ENCODE data around the gene HEY2.
"Not testable (repeated sequence)": the region's sequence is repeated elsewhere in the genome, so short reads cannot be mapped to it uniquely, and the experiment has no call there.

The HEY2 gene

DNA sequence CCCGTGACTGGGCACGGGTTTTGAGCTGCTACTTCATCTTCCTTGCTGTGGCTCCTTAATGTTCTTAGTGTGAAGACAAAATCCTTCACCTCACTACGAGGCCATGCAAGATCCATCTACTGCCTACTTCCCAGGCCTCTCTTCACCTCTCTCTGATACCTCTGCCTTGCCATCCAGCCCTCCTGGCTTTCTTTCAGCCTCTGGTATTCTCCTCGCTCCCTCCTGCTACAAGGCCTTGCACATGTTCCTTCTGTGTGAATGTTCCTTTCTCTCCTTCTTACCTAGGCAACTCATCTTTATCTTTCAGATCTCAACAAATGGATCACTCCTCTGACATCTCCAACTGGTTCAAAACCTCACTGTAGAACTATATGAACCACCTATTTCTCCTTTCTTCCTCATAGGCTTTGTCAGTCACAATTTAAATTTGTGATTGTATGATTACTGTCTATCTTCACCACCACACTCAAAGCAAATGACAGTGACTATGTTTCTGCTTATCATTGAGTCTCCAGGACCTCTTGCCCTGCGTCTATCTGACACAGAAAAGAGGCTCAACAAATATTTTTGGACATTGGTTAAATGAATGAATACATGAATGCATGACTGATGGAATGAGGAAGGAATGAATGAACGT is 19.8 kb downstream of the HEY2 start:
- no peak for DNase-seq (ENCODE audit: low read depth, low spot score)

DNA sequence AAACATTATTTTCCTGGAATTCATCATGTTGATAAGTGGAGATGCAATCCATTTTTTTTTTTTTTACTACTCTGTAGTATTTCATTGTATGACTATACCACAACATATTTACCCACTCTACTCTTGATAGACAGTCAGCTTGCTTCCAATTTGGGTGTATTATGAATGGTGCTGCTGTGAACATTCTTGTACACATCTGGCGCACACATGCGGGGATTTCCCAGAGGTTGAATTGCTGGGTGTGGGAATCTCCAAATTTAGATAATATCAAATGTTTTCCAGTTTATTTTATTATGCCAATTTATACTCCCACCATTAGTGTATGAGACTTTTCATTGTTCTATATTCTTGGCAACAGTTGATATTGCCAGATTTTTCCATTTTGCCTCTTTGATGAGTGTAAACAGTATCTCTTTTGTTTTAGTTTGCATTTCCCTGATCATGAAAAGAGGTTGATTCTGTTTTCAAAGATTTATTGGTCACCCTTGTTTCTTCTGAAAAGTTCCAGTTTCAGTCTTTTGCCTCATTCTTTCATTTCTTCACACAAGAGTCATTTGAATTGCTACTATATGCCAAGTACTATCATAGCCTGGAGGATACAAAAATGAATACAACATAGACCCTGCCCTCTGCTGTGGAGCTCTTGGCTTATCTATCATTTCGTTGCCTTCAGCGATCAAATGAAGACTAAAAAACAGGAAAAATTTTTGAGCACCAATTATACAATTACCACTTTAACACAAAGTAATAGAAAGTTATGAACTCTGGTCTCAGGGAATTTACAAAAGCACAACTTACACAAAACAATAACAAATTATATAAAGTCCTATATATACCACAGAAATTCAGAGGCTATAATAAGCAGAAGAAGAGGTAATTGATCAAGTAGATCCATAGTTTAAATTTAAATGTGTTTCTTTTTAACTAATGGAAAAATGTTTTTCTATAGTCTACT is 24.2 kb downstream of the HEY2 start:
- no peak for DNase-seq (ENCODE audit: low read depth, low spot score)

- not testable (repeated sequence) for DNase-seq (ENCODE audit: low read depth, low spot score)
Measured at GRCh38 chr6:125776107-125776826, 26.8 kb downstream of the HEY2 start.

GRCh38 chr6:125779924-125780539 is 30.6 kb downstream of the HEY2 start:
- DNase-seq (ENCODE audit: low read depth, low spot score) = peak; percentile 74

GRCh38 chr6:125780540-125781313 is 31.3 kb downstream of the HEY2 start:
- no peak for DNase-seq (ENCODE audit: low read depth, low spot score)

DNA sequence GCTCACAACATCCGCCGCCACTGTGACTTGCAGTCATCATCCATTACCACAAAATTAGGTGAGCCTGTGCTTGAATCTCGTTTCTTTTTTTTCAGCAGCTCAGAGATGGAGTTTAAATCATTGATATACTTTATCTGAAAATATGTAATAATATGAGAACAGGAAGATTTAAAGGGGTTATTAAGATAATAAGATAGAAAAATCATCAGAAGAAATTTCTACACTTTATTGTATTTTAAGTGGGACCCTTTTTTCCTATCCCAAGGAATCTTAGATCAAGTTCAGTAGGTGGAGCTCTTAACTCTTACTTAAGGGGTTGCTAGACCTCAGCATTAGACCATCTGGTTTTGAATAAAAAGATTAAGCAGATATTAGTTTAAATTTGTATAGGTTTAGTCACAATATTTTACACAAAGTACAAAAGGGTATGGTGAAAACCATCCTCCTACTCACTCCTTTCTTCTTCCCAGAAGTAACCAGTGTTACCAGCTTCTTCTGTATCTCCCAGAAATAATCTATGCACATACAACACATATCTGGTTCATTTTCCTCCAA is 32.0 kb downstream of the HEY2 start:
- no peak for DNase-seq (ENCODE audit: low read depth, low spot score)

DNA sequence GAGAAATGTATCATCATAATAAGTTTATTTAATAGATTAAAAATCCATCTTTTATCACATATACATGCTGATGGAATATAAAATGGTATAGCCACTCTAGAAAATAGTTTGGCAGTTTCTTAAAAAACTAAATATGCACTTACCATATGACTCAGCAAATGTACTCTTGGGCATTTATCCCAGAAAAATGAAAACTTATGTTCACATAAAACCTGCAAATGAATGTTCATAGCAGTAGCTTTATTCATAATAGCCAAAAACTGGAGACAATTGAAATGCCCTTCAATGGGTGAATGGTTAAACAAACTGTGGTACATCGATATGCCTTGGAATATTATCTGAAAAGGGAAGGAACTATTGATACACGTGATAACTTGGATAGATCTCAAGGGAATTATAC is 34.9 kb downstream of the HEY2 start:
- DNase-seq (ENCODE audit: low read depth, low spot score) = no peak

DNA sequence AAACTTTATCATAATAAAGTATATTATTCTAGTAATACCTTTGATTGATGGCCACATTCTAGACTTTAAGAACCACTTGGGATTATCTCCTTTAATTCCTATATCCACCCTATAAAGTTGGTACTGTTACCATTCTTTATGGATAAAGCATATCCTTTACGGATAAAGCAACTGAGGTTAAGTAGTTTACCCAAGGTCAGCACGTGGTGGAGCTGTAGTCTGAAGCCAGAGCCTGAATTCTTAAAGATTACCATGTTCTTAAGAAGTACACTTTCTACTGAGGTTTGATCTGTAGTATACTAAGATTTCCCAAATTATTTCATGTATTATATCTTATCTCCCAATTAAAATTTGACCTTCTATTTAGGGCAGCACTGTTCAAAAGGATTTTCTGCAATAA is 38.4 kb downstream of the HEY2 start:
- no peak for DNase-seq (ENCODE audit: low read depth, low spot score)

GRCh38 chr6:125789167-125789566 is 39.7 kb downstream of the HEY2 start:
- DNase-seq (ENCODE audit: low read depth, low spot score) = no peak

DNA sequence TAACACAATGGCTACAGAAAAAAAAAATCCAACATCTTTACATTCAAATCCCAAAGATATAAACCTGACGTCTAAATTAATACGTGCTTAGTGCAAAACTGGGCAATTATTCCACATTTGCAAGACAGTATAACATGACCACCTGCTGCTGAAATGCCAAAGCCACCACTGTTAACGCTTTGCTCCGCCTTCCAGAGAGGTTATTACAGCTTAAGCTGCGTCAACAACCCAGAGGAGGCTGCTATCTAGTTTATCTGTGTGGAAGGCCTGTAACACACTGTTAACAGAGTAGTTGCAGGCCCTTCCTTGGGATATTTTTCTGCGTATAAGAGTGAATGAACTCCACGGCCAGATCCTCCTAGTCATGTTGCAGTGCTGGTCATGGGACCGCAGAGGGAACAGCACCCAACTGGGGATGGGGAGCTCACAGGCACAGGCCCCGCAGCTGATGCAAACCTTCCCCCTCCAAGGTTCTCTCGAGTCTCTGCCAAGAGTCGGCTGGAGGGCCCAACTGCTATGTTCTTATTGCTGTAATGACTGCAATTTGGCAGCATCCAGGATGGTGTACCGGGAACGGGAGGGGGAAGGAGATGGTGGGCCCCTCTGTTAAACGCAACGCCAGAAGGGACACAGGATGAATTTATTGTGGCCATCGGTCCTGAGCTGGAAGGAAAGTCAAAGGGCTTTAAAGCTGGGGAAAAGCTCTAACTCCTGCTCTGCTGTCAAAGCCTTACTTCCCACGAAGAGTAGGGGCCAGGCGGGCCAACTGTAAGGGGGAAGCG is 40.3 kb downstream of the HEY2 start:
- no peak for DNase-seq (ENCODE audit: low read depth, low spot score)

- DNase-seq (ENCODE audit: low read depth, low spot score) = no peak
Measured at GRCh38 chr6:125790358-125791150, 41.1 kb downstream of the HEY2 start, which contains the start of gene NCOA7. Gene NCOA7, plus strand, starts transcription at chr6:125790960. Its CDS starts 24,395 bp downstream, at chr6:125815355.

DNA sequence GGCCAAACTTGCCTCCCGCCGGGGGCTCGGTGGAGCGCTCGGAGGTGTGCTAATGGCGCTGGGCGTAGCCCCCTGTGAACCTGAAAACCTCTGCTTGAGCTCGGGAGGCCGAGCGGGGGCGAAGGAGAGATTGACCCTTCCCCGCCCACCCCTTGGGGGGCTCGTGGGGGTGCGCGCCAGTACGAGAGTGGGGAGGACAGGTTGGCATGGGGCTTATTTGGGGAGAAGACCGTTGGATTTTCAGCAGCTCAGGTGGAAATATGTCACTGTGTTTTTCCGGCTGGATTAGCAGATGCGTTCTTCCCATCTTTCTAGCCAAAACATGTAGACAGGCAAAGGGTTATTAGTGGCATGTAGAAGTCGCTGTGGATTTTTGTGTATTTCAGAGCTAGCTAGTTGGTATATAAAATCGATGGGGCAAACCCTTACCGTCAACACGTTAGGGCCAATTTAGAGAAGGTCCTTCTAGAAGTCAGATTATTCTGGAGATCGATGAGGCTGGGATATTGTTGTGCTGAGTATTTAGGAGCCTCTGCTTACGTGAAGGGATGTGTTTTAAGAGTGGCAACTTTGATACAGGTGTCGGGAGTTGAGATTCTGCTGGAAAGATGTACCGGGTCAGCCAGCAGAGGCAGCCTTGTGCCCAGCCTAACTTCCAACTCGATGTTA is 41.9 kb downstream of the HEY2 start:
- DNase-seq (ENCODE audit: low read depth, low spot score) = no peak

DNA sequence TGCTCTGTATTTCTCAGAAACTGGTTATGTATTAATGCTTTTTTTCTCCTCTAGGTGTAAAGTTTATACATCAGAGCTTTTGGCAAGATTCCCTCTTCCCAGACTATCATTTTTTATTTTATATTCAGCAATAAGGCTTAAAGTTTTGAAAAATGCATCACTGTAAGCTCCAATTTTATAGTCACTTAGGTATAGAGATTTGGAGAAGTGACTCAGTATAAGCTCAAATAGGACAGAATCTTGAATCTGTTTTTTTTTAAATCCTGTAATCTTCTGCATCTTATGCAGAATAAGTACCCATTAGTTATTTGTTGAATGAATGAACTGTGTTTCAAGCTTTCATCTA is 42.4 kb downstream of the HEY2 start:
- no peak for DNase-seq (ENCODE audit: low read depth, low spot score)

DNA sequence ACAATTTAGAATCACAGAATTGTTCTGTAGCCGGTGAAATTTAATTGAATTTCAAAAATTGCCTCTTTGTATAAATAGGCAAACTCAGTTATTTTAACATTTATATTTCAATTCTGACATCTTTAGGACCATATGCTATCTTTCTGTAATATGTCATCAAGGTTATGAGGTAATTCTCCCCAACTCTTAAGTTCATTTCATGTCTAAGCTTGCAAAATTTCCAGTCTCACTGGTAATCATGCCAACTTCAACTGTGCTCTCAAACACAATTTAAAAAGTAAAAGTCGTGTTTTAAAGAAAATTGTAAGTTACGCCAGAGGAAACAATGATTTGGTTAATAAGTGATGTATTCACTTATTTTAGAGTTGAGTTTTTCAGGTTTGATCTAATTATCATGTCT is 42.7 kb downstream of the HEY2 start:
- no peak for DNase-seq (ENCODE audit: low read depth, low spot score)

- DNase-seq (ENCODE audit: low read depth, low spot score) = no peak
Measured at GRCh38 chr6:125792680-125793079, 43.2 kb downstream of the HEY2 start.

DNA sequence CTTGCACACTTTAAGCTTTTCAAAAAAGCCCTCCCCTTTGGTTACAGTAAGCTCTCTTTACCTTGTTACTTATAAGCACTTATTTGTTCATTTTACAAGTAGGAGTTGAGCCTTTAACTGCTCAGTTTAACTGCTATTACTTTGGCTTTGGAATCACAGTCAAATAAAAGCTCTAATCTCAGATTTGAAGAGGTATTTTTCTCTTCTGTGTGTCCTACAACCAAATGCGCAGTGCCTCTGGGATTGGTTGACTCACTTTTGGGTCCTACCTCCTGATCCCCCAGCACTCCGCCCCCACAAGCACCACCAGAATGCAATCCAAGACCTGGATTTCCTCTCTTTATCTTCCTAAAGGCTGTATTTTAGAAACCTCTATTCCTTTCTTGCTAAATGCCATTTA is 43.8 kb downstream of the HEY2 start:
- DNase-seq (ENCODE audit: low read depth, low spot score) = no peak

DNA sequence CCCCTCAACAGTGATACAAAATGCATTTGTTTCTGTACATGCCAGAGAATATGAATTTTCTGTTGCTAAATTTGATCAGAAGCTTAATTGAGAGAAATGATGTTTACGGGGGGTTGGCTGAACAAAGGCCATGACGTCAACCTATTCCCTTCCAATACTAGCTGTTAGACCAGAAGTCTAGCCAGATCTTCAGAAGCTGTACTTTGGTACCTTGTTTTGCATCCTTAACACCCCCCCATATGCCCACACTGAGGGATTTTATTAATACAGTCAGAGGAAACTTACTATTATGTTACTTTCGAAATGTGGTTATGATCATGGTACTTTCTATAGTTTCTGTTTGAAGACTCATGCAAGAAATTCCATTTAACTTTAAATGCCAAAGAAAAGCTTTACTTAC is 44.4 kb downstream of the HEY2 start:
- DNase-seq (ENCODE audit: low read depth, low spot score) = no peak

- no peak for DNase-seq (ENCODE audit: low read depth, low spot score)
Measured at GRCh38 chr6:125794342-125795137, 45.1 kb downstream of the HEY2 start.

Data from iPS DF 19.7 (cell line).